K562 (cell line): ENCODE data around the gene NEK2. TPM values are rescaled to one million over a fixed set of nuclear protein-coding genes. Genes with fewer than 3 reads are reported as not detected.
A peak's percentile ranks its signal among the peaks of the same experiment; 100 is the strongest.

Experiments
- AFF4 ChIP-seq: sonication (generic); formaldehyde crosslinking; IDR thresholded peaks from 2 replicates; pipeline ENCODE4 v1.8.0; 2023; ENCODE audit warnings: mild to moderate bottlenecking, missing genetic modification reagents
- ATF2 ChIP-seq: sonication (generic); formaldehyde crosslinking; IDR thresholded peaks from 2 replicates; pipeline ENCODE4 v1.8.1; 2022; ENCODE audit warnings: missing genetic modification reagents
- ELF4 ChIP-seq: fragments of 450-650 bp; formaldehyde crosslinking; IDR thresholded peaks from 2 replicates; pipeline ENCODE4 v1.4.0; 2022; ENCODE audit warnings: missing genetic modification characterization
- SMARCA4 ChIP-seq: fragments of 450-650 bp; IDR thresholded peaks from 2 replicates; pipeline ENCODE4 v1.6.1; 2016
- SRSF9 ChIP-seq: fragments of 200-400 bp; formaldehyde crosslinking; IDR thresholded peaks from 2 replicates; pipeline ENCODE4 v1.6.1; 2017; ENCODE audit warnings: low read depth, low read length, borderline replicate concordance
- ZBTB2 ChIP-seq: fragments of 450-650 bp; IDR thresholded peaks from 2 replicates; pipeline ENCODE4 v1.6.1; 2016; ENCODE audit warnings: antibody characterized with exemption
- ZBTB43 ChIP-seq: sonication (generic); formaldehyde crosslinking; IDR thresholded peaks from 2 replicates; pipeline ENCODE4 v1.8.0; 2023; ENCODE audit warnings: mild to moderate bottlenecking, missing genetic modification reagents
- ZNF277 ChIP-seq: fragments of 250-450 bp; sonication (Bioruptor Pico); IDR thresholded peaks from 2 replicates; pipeline ENCODE4 v1.8.0; 2022; ENCODE audit warnings: inconsistent platforms, mild to moderate bottlenecking, moderate library complexity, borderline replicate concordance
- ZNF668 ChIP-seq: fragments of 250-450 bp; sonication (Bioruptor Pico); IDR thresholded peaks from 2 replicates; pipeline ENCODE4 v1.8.0; 2022; ENCODE audit warnings: mild to moderate bottlenecking, inconsistent platforms
- polyA plus RNA-seq, 8 experiments: library from polyadenylated mRNA; depleted of rRNA in 4 of 8; stranded (reverse) in 5 of 8; unstranded in 3 of 8; fragments of >200 nt; fragmentation: Nextera tagmentation in 2 of 8; fragmentation: Illumina TruSeq in 1 of 8; extraction: Ambion mirVana in 2 of 8; extraction: Trizol in 1 of 8; gene quantifications; 2 replicates each; pipeline versions ENCODE4 v1.2.1 to v1.2.3, GENCODE V29; 2011 to 2014; ENCODE audit warnings: inconsistent platforms in 1 of 8, missing spikeins in 1 of 8
- total RNA-seq, 7 experiments: library from RNA; depleted of rRNA in 6 of 7; stranded (reverse); fragments of >200 nt in 6 of 7; fragmentation: Illumina TruSeq in 2 of 7; extraction: Trizol in 2 of 7; gene quantifications; 2 replicates each; pipeline versions ENCODE4 v1.2.1 to v1.2.3, GENCODE V29; 2011 to 2021; ENCODE audit warnings: low replicate concordance in 1 of 7

The NEK2 gene
- total and polyA plus RNA-seq, 9 of the 15 experiments (the other 6 are each of a cell fraction or from before 2014, with no cell fraction given) = 30.0 to 74.7 (median 66.4) TPM

GRCh38 chr1:211630236-211631081, 45.0 kb downstream of the NEK2 start (continued):
- TF ChIP-seq AFF4 (CRISPR knock-in tag) (no peak), SRSF9 (no peak), ZNF277 (CRISPR knock-in tag) (no peak), ZBTB43 (CRISPR knock-in tag) (no peak), ZNF668 (peak; percentile 79; the same call in 1 of the 2 replicates), SMARCA4 (peak; percentile 89), ZBTB2 (peak; percentile 88), ATF2 (CRISPR knock-in tag) (no peak), ELF4 (0 out of 2 replicates have a peak, but pooled peaks have one; percentile 17)
